DND-41 (cell line): ENCODE results near the gene PDLIM5.

Experiments used
- CTCF ChIP-seq: IDR thresholded peaks from 2 replicates; pipeline ENCODE4 v1.5.1; 2012; ENCODE audit warnings: borderline replicate concordance, low read length, moderate library complexity, mild to moderate bottlenecking; ENCODE audit not compliant: poor library complexity, severe bottlenecking; ENCODE audit errors: extremely low read depth
- EZH2 ChIP-seq: IDR thresholded peaks from 3 replicates; pipeline ENCODE4 v1.6.1; 2012; ENCODE audit warnings: borderline replicate concordance, low read depth, mild to moderate bottlenecking, moderate library complexity, low read length, inconsistent platforms; ENCODE audit not compliant: severe bottlenecking

- TF ChIP-seq CTCF (no peak), EZH2 (no peak)
These were observed 246.4 kb downstream of the PDLIM5 start for GRCh38 chr4:94698187-94698586.
